RPMI8226 (cell line): Measurements from ENCODE around the gene TXNDC15.
"Not testable (repeated sequence)": the region's sequence is repeated elsewhere in the genome, so short reads cannot be mapped to it uniquely, and the experiment has no call there.

Source experiments
- DNase-seq: peaks from one replicate; pipeline ENCODE4 v3.0.0-alpha.2; 2015

Gene TXNDC15

DNA sequence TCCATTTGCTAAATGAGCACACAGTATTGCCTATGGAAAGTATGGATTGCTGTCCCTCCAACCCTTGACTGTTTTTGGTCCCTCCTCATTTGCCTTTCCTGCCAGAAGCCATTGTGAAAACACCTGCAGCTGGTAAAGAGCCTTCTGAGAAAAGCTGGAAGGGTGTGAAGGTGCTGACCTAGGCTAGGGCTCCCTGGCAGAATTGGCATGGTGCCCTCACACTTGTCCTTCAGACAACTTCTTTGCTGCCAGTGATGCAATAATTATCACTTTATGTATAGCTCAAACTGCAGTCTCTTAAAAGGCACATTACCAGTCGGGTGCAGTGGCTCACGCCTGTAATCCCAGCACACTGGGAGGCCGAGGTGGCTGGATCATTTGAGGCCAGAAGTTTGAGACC, 4.2 kb downstream of the TXNDC15 start:
- DNase-seq = peak; percentile 97

DNA sequence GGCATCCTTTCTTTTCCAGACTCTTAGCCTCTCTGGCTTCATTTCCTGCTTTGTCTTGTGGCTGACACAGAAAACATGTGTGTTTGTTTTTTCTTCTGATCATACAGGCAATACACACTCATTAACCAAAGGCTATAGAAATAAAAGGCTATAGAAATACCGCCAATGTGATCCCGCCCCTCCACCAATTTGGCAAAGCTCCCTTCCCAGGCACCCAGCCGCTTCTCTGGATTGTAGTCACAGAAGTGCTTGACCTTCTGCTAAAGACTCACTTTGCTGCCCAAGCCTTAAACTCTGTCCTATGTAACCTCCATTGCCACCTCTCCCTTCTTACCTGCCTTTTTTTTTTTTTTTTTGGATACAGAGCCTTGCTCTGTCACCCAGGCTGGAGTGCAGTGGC, 5.3 kb downstream of the TXNDC15 start:
- no peak for DNase-seq

DNA sequence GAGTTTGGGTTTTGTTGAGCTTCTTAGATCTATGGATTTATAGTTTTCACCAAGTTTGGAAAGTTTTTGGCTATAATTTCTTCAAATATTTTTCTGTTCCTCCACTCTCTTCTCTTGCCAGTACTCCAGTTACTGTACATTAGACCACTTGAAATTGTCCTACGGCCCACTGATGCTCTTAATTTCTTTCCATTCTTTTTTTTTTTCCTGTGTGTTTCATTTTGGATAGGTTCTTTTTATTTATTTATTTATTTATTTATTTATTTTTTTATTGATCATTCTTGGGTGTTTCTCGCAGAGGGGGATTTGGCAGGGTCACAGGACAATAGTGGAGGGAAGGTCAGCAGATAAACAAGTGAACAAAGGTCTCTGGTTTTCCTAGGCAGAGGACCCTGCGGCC, 6.8 kb downstream of the TXNDC15 start:
- DNase-seq = not testable (repeated sequence)

DNA sequence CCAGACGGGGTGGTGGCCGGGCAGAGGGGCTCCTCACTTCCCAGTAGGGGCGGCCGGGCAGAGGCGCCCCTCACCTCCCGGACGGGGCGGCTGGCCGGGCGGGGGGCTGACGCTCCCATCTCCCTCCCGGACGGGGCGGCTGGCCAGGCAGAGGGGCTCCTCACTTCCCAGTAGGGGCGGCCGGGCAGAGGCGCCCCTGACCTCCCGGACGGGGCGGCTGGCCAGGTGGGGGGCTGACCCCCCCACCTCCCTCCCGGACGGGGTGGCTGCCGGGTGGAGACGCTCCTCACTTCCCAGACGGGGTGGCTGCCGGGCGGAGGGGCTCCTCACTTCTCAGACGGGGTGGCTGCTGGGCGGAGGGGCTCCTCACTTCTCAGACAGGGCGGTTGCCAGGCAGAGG, 7.5 kb downstream of the TXNDC15 start:
- not testable (repeated sequence) for DNase-seq

DNA sequence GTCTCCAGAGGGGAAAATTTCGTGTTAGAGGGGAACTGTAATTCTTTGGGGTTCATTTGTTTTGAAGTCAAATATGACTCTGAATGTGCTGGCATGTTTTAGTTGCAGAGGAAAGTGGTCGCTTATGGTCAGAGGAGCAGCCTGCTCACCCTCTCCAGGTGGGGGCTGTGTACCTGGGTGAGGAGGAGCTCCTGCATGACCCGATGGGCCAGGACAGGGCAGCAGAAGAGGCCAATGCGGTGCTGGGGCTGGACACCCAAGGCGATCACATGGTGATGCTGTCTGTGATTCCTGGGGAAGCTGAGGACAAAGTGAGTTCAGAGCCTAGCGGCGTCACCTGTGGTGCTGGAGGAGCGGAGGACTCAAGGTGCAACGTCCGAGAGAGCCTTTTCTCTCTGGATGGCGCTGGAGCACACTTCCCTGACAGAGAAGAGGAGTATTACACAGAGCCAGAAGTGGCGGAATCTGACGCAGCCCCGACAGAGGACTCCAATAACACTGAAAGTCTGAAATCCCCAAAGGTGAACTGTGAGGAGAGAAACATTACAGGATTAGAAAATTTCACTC, 13.5 kb downstream of the TXNDC15 start:
- no peak for DNase-seq

DNA sequence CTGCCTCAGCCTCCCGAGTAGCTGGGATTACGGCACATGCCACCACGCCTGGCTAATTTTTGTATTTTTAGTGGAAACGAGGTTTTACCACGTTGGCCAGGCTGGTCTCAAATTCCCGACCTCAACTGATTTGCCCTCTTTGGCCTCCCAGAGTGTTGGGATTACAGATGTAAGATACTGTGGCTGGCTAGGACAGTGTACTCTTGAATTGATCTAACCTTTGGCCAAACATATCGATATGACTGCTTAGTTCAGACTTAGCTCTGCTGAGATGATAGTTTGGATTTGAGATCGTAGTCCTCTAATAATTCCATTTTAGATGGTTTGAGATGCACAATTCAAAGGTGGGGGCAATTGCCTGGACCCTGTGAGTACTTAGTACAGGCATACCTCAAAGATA, 15.2 kb downstream of the TXNDC15 start:
- DNase-seq = no peak

DNA sequence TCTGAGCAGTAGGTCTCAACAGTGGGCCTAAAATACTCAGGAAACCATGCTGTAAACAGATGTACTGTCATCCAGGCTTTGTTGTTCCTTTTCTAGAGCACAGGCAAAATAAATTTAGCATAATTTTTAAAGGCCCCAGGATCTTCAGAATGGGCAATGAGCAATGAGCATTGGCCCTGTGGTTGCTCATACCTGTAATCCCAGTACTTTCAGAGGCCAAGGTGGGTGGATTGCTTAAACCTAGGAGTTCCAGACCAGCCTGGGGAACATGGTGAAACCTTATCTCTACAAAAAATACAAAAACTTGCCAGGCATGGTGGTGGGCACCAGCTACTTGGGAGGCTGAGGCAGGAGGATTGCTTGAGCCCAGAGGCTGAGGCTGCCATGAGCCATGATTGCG, 17.3 kb downstream of the TXNDC15 start:
- DNase-seq = no peak

DNA sequence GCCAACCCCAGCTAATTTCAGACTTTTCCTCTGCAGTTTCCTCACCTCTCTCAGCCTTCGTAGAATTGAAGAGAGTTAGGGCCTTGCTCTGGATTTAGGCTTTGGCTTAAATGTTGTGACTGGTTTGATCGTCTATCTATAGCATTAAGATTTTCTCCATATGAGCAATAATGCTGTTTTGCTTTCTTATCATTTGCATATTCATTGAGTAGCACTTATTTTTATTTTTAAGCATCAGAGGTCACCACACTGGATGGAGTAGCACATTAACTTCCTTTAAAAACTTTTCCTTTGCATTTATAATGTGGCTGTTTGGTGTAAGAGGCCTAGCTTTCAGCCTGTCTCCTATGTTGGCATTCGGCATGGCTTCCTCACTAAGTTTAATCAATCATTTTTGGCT, 18.1 kb downstream of the TXNDC15 start:
- no peak for DNase-seq

DNA sequence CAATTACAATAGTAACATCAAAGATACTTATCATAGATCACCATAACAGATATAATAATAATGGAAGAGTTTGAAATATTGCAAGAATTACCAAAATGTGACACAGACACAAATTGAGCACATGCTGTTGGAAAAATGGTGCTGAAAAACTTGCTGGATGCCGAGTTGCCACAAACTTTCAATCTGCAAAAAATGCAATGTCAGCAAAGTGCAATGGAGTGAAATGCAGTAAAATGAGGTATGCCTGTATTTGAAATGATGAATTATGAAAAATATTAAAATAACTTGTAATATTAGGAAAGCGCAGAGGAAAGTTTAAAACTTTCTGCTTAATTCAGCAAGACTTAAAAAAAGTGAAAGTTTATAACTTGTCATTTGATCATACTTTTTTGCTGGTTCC, 18.8 kb downstream of the TXNDC15 start:
- DNase-seq = no peak

DNA sequence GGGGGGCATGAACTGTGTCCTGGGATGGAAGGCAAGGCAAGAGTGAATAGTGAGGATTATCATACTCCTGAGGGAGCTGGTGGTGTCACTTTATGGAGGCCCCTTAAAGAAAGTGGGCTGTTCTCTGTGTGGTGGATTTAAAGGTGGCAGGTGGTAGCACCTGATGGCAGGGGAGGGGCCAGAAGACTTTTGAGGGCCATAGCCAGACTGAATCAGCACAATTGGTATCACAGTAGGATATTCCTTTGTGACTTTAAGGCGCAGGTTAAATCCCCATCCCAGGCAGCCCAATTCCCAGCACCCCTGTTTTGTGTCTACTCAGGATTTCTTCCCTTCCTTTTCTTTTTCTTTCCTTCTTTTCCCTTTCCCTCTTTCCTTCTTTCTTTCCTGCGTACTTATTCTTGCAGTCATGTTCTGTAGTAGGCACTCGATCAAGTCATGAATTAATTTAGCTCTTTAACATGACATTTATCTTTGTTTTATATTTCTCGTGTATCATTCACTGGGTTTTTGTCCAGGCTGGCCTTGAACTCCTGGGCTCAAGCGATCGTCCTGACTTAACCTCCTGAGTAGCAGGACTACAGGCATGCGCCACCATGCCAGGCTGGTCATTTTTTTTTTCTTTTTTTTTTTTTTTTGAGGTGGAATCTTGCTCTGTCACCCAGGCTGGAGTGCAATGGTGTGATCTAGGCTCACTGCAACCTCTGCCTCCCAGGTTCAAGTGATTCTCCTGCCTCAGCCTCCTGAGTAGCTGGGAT, 19.8 kb downstream of the TXNDC15 start:
- DNase-seq = no peak

DNA sequence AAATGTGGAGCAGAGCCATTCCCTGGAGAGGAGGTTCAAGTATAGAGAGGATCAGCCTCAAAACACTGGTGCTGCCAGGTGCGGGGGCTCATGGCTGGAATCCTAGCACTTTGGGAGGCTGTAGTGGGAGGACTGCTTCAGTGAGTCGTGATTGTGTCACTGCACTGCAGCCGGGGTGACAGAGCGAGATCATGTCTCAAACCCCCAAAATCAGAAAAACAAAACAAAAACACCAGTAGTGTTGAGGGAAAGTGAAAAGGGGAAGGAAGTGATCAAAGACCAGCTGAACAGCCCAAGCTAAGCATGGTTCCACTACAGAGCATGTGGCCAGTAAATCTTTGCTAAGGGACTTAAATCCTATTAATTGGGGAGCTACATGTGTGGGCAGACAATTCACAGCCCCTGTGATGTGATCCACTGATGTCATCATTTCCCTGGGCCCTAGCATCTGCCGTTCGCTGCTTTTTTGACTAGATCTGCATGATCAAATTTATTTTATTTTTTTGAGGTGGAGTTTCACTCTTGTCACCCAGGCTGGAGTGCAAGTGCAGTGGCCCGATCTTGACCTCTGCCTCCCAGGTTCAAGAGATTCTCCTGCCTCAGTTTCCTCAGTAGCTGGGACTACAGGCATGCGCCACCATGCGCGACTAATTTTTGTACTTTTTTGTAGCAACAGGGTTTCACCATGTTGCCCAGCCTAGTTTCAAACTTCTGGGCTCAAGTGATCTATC, 28.1 kb downstream of the TXNDC15 start:
- peak; percentile 36 for DNase-seq

DNA sequence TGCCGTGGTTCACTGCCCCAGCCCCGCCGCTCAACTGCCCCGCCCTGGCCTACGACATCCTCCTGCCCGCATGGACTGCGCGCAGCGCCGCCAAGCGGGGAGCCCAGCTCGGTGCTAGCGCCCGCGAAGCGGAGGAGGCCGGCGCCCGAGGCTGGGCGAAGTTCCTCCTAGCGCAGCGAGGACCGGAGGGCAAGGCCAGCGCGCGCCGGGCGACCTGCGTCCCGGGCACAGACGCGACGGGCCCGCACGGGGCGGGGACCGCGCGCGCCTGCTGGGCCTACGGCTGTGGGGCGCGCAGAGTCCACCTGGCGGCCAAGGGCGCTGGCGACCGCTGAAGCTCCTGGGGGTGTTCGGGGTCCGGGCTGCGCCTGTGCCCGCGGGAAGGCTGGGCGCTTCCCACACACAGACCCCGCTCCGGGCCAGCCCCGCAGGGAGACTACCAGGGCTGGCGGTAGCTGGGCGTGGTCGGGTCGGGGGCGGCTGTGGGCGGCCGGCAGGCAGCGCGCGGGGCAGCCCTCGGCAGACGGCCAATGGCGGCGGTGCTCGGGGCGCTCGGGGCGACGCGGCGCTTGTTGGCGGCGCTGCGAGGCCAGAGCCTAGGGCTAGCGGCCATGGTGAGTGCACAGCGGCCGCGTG, 30.6 kb downstream of the TXNDC15 start, which contains the start of gene PCBD2:
PCBD2 (plus strand) TSS at position 522 of the 636 bp plus-strand sequence; CDS start at position 531, 9 bp downstream.
- DNase-seq = peak; percentile 96

DNA sequence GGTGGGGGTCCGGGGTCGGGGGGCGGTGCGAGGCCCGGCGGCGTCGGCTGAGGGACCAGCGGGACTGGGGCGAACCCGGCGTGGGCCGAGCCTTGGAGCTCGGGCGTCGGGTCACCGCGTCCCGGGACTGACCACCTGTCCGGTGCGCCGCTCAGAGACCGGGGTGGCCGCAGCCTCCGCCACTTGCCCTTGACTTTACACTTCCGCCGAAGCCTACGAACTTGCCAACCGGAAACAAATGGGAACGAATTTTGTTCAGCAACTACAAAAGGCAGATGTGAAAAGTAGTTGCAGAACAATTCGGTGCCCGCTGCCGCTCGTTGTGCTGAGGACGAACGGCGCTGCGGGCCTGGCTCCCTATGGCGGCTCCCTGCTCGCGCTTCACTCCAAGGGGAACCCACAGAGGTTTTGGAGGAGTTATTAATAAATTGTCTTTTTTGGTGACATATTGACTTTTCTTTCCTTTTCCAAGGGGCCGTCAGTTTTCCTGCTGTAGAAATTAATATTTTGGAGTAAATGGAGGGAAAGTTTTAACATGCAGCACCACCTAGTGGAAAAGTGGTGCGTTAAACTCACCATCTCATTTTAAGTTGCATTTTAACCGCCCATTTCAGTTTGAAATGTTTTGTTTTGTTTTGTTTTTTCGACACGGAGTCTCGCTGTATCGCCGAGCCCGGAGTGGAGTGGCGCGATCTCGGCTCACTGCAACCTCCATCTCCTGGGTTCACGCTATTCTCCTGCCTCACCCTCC, 31.2 kb downstream of the TXNDC15 start:
- DNase-seq = peak; percentile 78

DNA sequence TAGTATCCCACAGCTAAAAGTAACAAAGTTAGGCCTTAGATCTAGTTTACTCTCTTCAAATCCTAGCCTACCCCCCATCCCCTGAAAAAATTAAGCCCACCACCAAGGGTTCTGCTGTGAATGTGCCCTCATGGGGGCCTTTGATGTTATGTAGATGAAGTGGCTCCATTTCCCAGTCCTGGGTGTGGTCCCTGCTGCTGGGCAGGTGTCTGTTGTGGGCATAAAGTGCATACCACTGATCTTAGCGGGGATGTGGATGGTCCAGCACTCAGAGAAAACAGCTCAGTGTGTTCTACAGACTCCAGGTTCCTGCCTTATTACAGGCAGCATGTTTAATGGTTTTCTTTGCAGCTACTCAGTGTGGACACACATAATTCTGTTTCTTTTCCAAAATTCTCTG, 32.6 kb downstream of the TXNDC15 start:
- DNase-seq = no peak

DNA sequence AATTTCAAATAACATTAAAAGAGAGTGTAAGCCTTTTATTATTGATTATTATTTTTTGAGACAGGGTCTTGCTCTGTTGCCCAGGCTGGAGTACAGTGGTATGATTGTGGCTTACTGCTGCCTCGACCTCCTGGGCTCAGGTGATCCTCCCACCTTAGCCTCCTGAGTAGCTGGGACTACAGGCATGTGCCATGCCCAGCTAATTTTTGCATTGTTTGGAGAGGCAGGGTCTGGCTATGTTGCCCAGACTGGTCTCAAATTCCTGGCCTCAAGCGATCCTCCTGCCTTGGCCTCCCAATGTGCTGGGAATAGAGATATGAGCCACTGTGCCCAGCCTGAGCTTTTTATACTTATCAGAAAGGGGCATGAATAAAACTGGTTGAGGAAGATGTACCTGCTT, 36.6 kb downstream of the TXNDC15 start:
- not testable (repeated sequence) for DNase-seq

DNA sequence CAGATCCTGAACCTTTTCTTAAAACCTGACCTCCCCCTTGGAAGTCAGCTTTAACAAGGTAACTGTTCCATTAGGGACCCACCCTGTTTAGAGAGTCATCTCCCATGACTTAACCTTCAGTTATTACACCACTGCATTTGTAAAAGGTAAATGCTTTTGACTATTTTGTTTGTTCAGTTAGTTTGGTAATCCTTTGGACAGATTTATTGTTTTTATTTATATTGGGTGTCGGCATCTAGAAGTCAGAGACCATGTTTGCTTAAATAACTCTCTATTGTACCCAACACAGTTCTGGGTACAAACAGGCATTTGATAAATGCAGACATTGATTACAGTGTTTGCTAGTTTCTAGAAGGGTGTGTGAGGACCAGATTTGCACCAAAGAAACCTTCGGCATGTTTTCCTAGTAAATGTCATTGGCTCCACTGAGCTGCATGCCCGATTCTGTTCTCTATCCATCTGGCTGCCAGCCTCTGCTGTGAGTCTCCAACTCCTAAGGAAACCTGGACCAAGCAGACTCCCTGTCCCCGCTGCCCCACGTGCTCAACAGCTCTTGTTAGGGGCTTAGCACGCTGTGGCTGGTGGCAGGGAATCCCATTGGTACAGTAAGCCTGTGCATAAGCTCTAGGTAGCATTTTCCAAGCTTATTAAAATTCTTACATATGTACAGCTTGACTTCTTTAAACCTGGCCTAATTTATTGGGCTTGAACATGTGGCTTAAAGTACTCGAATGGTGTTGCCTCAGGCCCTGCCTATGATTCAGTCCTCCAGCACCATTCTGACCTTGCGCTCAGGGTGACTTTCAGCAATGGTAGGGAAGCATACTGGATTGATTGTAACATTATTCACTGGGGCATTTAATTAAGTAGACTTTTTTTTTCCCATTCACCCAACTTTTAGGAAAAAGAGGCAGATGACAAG, 37.4 kb downstream of the TXNDC15 start:
- no peak for DNase-seq

DNA sequence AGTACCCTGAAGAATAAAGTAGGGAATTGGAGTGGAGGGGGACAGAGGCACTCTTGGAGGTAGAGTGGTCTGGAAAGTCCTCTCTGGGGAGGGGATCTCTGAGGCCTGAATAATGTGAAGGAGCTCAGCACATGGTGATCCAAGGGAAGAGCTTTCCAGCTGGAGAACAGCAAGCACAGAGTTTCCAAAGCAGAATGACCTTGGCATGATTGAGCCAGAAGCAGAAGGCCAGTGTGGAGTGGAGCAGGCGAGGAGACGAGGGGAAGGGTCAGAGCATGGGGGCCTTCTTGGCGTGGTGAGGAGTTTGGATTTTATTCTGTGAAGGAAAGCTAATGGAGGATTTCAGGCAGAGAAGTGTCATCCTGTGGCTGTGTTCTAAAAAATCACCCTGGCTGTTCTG, 39.1 kb downstream of the TXNDC15 start:
- no peak for DNase-seq

DNA sequence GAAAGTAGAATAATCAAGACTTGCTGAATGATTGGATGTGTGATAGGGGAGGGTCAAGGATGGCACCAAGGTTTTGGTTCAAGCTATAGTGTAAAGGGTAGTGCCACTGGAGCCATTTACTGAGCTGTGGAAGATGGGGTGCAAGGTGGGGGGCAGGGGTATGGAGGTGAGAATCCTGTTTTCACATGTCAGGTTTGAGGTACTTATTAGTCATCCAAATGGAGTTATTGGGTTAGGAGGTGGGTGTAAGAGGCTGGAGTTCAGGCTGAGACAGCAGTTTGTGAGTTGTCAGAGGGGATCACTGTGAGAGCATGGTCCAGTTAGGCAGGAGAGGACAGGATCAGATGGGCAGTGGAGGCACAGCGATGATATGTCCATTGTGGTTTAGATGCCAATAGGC, 39.6 kb downstream of the TXNDC15 start:
- no peak for DNase-seq

DNA sequence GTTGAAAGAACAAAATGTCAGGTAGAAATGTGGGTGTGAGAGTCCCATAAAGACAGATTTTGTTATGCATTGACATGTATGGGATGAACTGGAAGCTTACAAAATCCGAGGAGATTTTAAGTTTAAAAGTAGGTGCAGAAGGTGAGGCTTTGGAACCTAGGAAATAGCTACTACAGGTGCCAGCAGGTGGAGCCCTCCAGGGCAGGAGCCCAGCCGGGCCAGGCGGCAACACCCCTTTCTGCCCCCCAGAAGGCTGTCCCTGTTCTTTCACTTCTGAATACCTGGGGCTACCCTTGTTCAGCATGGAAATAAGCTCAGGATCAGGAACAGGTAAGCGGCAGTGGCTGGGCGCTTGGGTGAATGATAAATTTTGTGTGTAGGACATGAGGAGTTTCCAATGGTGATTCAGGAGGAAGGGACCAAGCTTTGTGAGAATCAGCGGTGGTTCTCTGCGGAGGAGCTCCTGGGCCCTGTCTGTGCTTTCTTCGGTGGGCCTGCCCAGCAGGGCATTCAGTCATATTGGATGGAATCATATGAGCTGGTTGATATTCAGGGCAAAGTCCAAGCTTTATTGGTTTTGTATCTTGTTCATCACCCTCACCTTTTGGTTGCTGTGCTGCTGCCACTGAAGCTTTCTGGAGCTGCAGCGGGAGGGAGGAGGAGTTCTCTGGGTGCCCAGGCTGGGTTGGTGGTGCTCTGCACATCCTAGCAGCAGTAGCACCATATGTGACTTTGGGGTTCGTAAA, 43.1 kb downstream of the TXNDC15 start:
- no peak for DNase-seq

DNA sequence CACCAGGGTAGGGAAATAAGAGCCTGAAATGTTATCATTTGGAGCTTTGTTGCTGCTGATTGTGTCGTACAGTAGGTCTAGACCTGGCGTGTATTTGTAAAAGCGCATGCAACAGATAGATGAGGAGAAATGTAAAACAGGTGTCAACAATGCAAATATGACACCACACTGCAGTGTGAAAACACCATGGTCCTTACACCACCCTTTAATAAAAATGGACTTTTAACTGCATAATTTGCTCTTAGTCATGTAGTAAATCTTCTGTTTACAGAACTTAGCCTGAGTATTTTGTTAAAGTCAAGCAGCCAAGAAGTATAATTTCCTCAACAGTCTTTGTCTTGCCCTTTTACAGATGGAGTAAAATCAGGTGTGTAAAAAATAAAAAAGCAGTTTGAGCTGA, 44.7 kb downstream of the TXNDC15 start:
- no peak for DNase-seq
